SK-N-MC (cell line): Measurements from ENCODE around the gene LOXL1.

ENCODE experiments used
- EZH2 ChIP-seq: fragments of 200-600 bp; sonication (generic); IDR thresholded peaks from one replicate; pipeline ENCODE4 v1.6.1; 2017; ENCODE audit warnings: antibody characterized with exemption
- POLR2AphosphoS5 ChIP-seq: IDR thresholded peaks from 2 replicates; pipeline ENCODE4 v1.6.1; 2012; ENCODE audit warnings: mild to moderate bottlenecking, low read depth, low read length, borderline replicate concordance

DNA sequence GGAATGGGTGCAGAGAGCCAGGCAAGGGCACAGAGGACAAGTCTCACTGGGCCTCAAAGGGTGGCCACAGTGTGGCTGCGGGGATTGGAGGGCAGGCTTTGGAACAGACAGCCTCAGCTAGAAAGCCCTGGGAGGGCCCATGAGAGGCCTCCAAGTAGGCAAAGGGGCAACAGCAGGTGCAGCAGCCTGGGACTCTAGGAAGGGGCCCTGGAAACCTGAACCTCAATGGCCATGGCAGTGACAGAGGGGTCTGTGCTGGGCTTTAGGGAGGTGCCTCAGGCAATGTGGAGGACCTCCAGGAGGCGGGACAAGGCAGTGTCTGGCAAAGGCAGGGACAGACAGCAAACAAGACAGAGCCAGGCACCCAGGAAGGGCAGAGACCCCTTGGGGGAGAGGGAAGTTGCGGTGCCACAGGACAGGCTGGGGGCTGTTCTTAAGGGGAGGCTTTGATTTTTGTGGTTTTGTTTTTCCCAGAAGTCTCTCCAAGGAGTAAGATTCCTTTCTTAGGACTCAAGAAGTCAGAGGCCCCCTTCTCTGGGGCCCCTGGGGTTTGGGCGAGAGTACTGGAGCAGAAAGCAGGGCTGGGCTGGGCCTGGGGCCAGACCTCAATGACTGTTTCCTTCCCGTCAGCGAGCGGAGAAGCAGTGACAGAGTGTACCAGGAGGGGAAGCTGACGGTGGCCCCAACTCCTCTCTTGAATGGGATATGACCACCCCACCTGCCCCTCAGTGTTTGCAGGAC, 56.1 kb downstream of the LOXL1 start:
- TF ChIP-seq EZH2 = no peak
- 0 out of 2 replicates have a peak, but pooled peaks have one; percentile 23 for TF ChIP-seq POLR2AphosphoS5
